ENCODE data around the gene PLGRKT. TPM values are rescaled to one million over a fixed set of nuclear protein-coding genes. Genes with fewer than 3 reads are reported as not detected.
"Not testable (repeated sequence)": the region's sequence is repeated elsewhere in the genome, so short reads cannot be mapped to it uniquely, and the experiment has no call there.

PLGRKT gene
- total RNA-seq, 2 donors from 2014 or later = 50.9 to 86.3 TPM

GRCh38 chr9:5455181-5455580 lies 17.5 kb upstream of the PLGRKT start:
- intact Hi-C loops (cut with DNase I, micrococcal nuclease) = loop anchor here in 1 of 2 donors (10.0 kb wide), 1 partner anchor 140 kb away; no protein-coding TSS in a partner anchor
- ATAC-seq (no peak), DNase-seq (no peak)

GRCh38 chr9:5453673-5454072 lies 15.9 kb upstream of the PLGRKT start:
- DNase-seq = no peak
- intact Hi-C loops (cut with DNase I, micrococcal nuclease) = loop anchor here in 1 of 2 donors (10.0 kb wide), 1 partner anchor 141 kb away; no protein-coding TSS in a partner anchor
- ATAC-seq = no peak

GRCh38 chr9:5453004-5453403 lies 15.3 kb upstream of the PLGRKT start:
- intact Hi-C loops (cut with DNase I, micrococcal nuclease) = loop anchor here in 1 of 2 donors (10.0 kb wide), 1 partner anchor 142 kb away; no protein-coding TSS in a partner anchor
- DNase-seq (no peak), ATAC-seq (no peak)

GRCh38 chr9:5452286-5452609 lies 14.5 kb upstream of the PLGRKT start:
- no peak for ATAC-seq
- DNase-seq = no peak
- intact Hi-C loops (cut with DNase I, micrococcal nuclease) = loop anchor here in 1 of 2 donors (10.0 kb wide), 1 partner anchor 143 kb away; no protein-coding TSS in a partner anchor

GRCh38 chr9:5450359-5451091 lies 12.8 kb upstream of the PLGRKT start, which contains the start of gene CD274:
Gene CD274 (plus strand): TSS chr9:5450542. CDS start chr9:5456114, 5,572 bp downstream.
- intact Hi-C loops (cut with DNase I, micrococcal nuclease) = loop anchor here in 1 of 2 donors (10.0 kb wide), 1 partner anchor 144 kb away; no protein-coding TSS in a partner anchor
- DNase-seq (peak; percentile 94 to 95), ATAC-seq (peak; percentile 99)

- DNase-seq (no peak), ATAC-seq (no peak)
- intact Hi-C loops (cut with DNase I, micrococcal nuclease) = loop anchor here in 1 of 2 donors (10.0 kb wide), 1 partner anchor 145 kb away; no protein-coding TSS in a partner anchor
Observed at GRCh38 chr9:5449521-5450358, 12.0 kb upstream of the PLGRKT start.

- DNase-seq = no peak
- intact Hi-C loops (cut with DNase I, micrococcal nuclease) = no loop called here
- no peak for ATAC-seq
Observed at GRCh38 chr9:5448461-5449435, 11.0 kb upstream of the PLGRKT start.

- intact Hi-C loops (cut with DNase I, micrococcal nuclease) = no loop called here
- ATAC-seq (no peak), DNase-seq (no peak)
Observed at GRCh38 chr9:5448016-5448415, 10.3 kb upstream of the PLGRKT start.

- DNase-seq (no peak), ATAC-seq (no peak)
- intact Hi-C loops (cut with DNase I, micrococcal nuclease) = no loop called here
Observed at GRCh38 chr9:5447337-5447736, 9.6 kb upstream of the PLGRKT start.

- no peak for DNase-seq
- intact Hi-C loops (cut with DNase I, micrococcal nuclease) = no loop called here
- ATAC-seq = no peak
Observed at GRCh38 chr9:5446451-5447236, 8.9 kb upstream of the PLGRKT start.

- no peak for ATAC-seq
- DNase-seq = no peak
- intact Hi-C loops (cut with DNase I, micrococcal nuclease) = no loop called here
Observed at GRCh38 chr9:5445886-5446285, 8.2 kb upstream of the PLGRKT start.

GRCh38 chr9:5445096-5445495 lies 7.4 kb upstream of the PLGRKT start:
- DNase-seq; intact Hi-C loops (cut with DNase I, micrococcal nuclease); ATAC-seq: not testable (repeated sequence)

- intact Hi-C loops (cut with DNase I, micrococcal nuclease) = no loop called here
- DNase-seq (no peak), ATAC-seq (no peak)
Observed at GRCh38 chr9:5443850-5444249, 6.1 kb upstream of the PLGRKT start.

GRCh38 chr9:5442400-5443011 lies 4.8 kb upstream of the PLGRKT start:
- DNase-seq = peak in 1 of 2 donors; percentile 43
- peak; percentile 37 for ATAC-seq
- intact Hi-C loops (cut with DNase I, micrococcal nuclease) = no loop called here

- DNase-seq (no peak), ATAC-seq (no peak)
- intact Hi-C loops (cut with DNase I, micrococcal nuclease) = no loop called here
Observed at GRCh38 chr9:5441043-5441442, 3.3 kb upstream of the PLGRKT start.

GRCh38 chr9:5440426-5440825 lies 2.7 kb upstream of the PLGRKT start:
- no peak for ATAC-seq
- DNase-seq = no peak
- intact Hi-C loops (cut with DNase I, micrococcal nuclease) = no loop called here

Measured in left colon (tissue), 2 donors.